Nephron (organoid): ENCODE data around the gene ARL15.

Experiments used
- H3K27ac Mint-ChIP-seq, 3 experiments: 2 replicates each; pipeline ENCODE4 v1.8.0; 2020; ENCODE audit warnings: mixed read lengths in 3 of 3, mild to moderate bottlenecking in 2 of 3, moderate library complexity in 1 of 3
- H3K27me3 Mint-ChIP-seq: 2 replicates; pipeline ENCODE4 v1.8.0; 2021; ENCODE audit warnings: low read depth, mild to moderate bottlenecking, moderate library complexity, mixed read lengths
- H3K36me3 Mint-ChIP-seq: 2 replicates; pipeline ENCODE4 v1.8.0; 2020; ENCODE audit warnings: low read depth, mixed read lengths
- H3K4me1 Mint-ChIP-seq: 2 replicates; pipeline ENCODE4 v1.8.0; 2020; ENCODE audit warnings: mixed read lengths
- H3K4me3 Mint-ChIP-seq, 3 experiments: 2 replicates each; pipeline ENCODE4 v1.8.0; 2020; ENCODE audit warnings: mild to moderate bottlenecking in 3 of 3, mixed read lengths in 3 of 3, moderate library complexity in 2 of 3
- H3K9me3 Mint-ChIP-seq: 2 replicates; pipeline ENCODE4 v1.8.0; 2020; ENCODE audit warnings: mixed read lengths
- TF ChIP-seq, protein P1 (sequence below), 3 experiments: fragments of 200-600 bp; sonication (generic); IDR thresholded peaks; one replicate each; pipeline ENCODE4 v1.5.0; 2021; ENCODE audit warnings: antibody characterized with exemption in 3 of 3; ENCODE audit not compliant: unreplicated experiment in 3 of 3

Gene ARL15

DNA sequence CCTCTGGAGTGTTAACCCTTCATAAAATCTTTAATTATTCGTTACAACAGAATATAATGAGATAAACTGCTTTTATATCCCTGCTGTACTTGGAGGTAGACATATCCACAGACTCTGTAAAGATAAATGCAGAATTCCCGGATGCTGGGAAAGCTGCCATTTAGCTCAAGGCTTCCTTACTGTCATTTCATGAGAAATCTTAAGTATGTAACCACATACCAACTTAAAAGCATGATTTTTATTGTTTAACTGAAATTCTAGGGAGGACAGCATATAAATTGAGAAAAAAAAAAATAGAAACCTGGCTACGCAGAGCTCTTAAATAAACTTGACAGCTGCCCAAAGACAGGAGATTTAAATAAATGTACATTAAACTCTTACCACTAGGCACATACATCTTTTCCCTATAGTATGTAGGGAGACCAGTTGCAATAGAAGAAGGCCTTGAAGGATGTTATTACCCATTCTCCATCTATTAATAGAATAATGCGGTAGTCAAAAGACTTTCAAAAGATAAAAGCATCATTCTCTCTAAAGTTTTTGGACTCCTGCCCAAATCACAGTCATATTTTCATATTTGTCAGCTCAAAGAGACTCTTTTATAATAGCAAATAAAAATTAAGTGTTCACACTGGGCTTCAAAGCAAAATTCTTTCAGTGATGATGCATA, 376.1 kb downstream of the ARL15 start:
- peaks cover 36% of the 10 kb centered on the region for H3K4me1 Mint-ChIP-seq
- peaks cover 6% of the 10 kb centered on the region for H3K36me3 Mint-ChIP-seq
- TF ChIP-seq, protein P1, sequence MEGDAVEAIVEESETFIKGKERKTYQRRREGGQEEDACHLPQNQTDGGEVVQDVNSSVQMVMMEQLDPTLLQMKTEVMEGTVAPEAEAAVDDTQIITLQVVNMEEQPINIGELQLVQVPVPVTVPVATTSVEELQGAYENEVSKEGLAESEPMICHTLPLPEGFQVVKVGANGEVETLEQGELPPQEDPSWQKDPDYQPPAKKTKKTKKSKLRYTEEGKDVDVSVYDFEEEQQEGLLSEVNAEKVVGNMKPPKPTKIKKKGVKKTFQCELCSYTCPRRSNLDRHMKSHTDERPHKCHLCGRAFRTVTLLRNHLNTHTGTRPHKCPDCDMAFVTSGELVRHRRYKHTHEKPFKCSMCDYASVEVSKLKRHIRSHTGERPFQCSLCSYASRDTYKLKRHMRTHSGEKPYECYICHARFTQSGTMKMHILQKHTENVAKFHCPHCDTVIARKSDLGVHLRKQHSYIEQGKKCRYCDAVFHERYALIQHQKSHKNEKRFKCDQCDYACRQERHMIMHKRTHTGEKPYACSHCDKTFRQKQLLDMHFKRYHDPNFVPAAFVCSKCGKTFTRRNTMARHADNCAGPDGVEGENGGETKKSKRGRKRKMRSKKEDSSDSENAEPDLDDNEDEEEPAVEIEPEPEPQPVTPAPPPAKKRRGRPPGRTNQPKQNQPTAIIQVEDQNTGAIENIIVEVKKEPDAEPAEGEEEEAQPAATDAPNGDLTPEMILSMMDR (IDR thresholded peaks at IDR 0.05; ENCODE audit: unreplicated experiment in 3 of 3), result no peak
- no peak overlapping the region for H3K4me3 Mint-ChIP-seq
- H3K27me3 Mint-ChIP-seq, result no peaks in the 10 kb centered on the region
- H3K9me3 Mint-ChIP-seq, result no peaks in the 10 kb centered on the region
- H3K27ac Mint-ChIP-seq, result peak overlapping the region; percentile 67 to 85 (median 84)

DNA sequence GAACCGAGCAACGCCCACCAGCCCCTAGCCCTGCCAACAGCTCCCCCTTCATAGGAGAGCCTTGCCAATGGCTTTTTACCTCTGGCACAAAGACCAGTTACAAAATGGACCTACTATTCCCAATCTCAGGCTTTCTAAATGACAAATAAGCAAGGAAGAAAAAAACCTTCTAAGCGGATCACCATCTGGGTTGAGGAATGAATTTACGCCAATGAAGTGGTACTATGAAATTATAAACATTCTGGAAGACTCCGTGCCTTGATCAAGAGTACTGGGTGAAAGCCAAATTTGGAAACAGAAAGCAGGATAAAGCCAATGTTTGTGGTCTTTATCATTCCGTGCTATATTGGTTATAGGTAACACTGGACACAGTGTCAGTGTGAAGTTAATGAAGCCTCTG, 378.0 kb downstream of the ARL15 start:
- Mint-ChIP-seq H3K9me3 (no peaks in the 10 kb centered on the region), H3K4me1 (peaks cover 50% of the 10 kb centered on the region), H3K27ac (peak overlapping the region in 1 of 3 experiments; percentile 4), H3K27me3 (no peaks in the 10 kb centered on the region), H3K4me3 (no peak overlapping the region), H3K36me3 (no peaks in the 10 kb centered on the region)
- TF ChIP-seq, protein P1 (IDR thresholded peaks at IDR 0.05; ENCODE audit: unreplicated experiment in 3 of 3), result no peak

DNA sequence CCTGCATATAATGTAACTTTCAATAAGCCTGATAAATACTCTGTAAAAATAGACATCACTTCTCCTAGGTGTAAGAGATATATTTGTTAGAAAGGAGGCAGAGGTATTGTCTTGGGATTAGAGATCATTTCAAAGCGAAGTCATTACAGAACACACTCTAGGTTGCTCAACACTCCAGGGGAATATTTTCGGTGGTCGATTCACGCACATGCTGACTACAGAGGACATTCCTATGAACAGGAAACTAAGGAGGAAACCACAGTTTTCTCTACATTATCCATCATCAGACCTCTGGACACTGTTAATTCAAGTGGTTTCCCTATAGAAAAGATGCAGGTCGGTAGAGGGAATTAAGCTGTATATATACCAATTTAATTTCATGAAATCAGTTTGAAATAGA, 379.9 kb downstream of the ARL15 start:
- Mint-ChIP-seq H3K27me3 (no peaks in the 10 kb centered on the region), H3K4me3 (no peak overlapping the region), H3K36me3 (no peaks in the 10 kb centered on the region), H3K9me3 (no peaks in the 10 kb centered on the region), H3K27ac (peak overlapping the region in 2 of 3 experiments; percentile 16 to 23), H3K4me1 (peaks cover 36% of the 10 kb centered on the region)
- TF ChIP-seq, protein P1 (IDR thresholded peaks at IDR 0.05; ENCODE audit: unreplicated experiment in 3 of 3), result no peak

DNA sequence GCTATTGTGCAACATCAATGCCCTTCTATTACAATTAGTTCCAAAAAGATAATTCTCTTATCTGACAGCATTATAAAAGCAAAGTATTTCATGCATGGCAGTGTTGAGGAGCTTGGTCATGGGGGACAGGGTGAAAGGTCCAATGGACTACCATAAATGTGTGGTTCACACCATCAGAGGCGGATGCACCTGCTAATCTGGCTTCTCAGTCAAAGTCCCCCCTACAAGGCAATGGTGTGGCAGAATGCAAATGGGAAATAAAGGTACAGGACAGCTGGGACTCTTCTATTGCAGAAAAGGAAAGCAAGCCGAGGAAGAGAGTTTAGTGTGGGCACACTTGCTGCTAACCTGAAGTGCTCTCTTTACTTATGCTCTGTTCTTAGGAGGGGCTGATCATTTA, 380.8 kb downstream of the ARL15 start:
- H3K4me1 Mint-ChIP-seq, result peaks cover 30% of the 10 kb centered on the region
- H3K4me3 Mint-ChIP-seq, result no peak overlapping the region
- H3K9me3 Mint-ChIP-seq, result no peaks in the 10 kb centered on the region
- peak overlapping the region in 1 of 3 experiments; percentile 85 for H3K27ac Mint-ChIP-seq
- no peaks in the 10 kb centered on the region for H3K36me3 Mint-ChIP-seq
- no peaks in the 10 kb centered on the region for H3K27me3 Mint-ChIP-seq
- TF ChIP-seq, protein P1 (IDR thresholded peaks at IDR 0.05; ENCODE audit: unreplicated experiment in 3 of 3), result no peak

GRCh38 chr5:53929152-53929551, 381.2 kb downstream of the ARL15 start:
- no peak overlapping the region for H3K4me3 Mint-ChIP-seq
- H3K9me3 Mint-ChIP-seq, result no peaks in the 10 kb centered on the region
- TF ChIP-seq, protein P1 (IDR thresholded peaks at IDR 0.05; ENCODE audit: unreplicated experiment in 3 of 3), result no peak
- H3K27ac Mint-ChIP-seq, result peak overlapping the region; percentile 12 to 85 (median 38)
- peaks cover 30% of the 10 kb centered on the region for H3K4me1 Mint-ChIP-seq
- H3K27me3 Mint-ChIP-seq, result no peaks in the 10 kb centered on the region
- H3K36me3 Mint-ChIP-seq, result no peaks in the 10 kb centered on the region

- peak overlapping the region; percentile 12 to 85 (median 38) for H3K27ac Mint-ChIP-seq
- H3K4me1 Mint-ChIP-seq, result peaks cover 31% of the 10 kb centered on the region
- TF ChIP-seq, protein P1 (IDR thresholded peaks at IDR 0.05; ENCODE audit: unreplicated experiment in 3 of 3), result no peak
- H3K9me3 Mint-ChIP-seq, result no peaks in the 10 kb centered on the region
- no peaks in the 10 kb centered on the region for H3K36me3 Mint-ChIP-seq
- no peaks in the 10 kb centered on the region for H3K27me3 Mint-ChIP-seq
- H3K4me3 Mint-ChIP-seq, result no peak overlapping the region
Observed at GRCh38 chr5:53928641-53929040, 381.7 kb downstream of the ARL15 start.
